Panc1 (cell line): Measurements from ENCODE around the gene NELFCD. TPM values are rescaled to one million over a fixed set of nuclear protein-coding genes. Genes with fewer than 3 reads are reported as not detected.

Experiments
- ATAC-seq: fragments of 200-7000 bp; cut with Tn5 transposase; 2 replicates; pipeline ENCODE4 v1.9.1; 2020; ENCODE audit warnings: mild to moderate bottlenecking, moderate library complexity
- BruUV-seq: library from RNA; stranded (reverse); fragments of 400-500 nt; replicated peaks from 2 replicates; lab custom pipeline; 2021; lab: Mats Ljungman, UMichigan
- CTCF ChIA-PET: fragments of 300-600 bp; sonication (Branson Sonifier 250); formaldehyde crosslinking; loops from one replicate; lab custom pipeline; 2022; ENCODE audit warnings: antibody characterized with exemption; lab: Charles Lee
- POLR2A ChIA-PET: fragments of 300-600 bp; sonication (Branson Sonifier 250); formaldehyde crosslinking; loops from one replicate; lab custom pipeline; 2022; ENCODE audit warnings: antibody characterized with exemption; lab: Charles Lee
- DNase-seq: peaks from one replicate; pipeline ENCODE4 v3.0.0-alpha.2; 2010; ENCODE audit warnings: low read depth, low spot score
- H3K27ac ChIP-seq: 2 replicates; pipeline ENCODE4 v1.5.1; 2011; ENCODE audit warnings: mild to moderate bottlenecking, low read length, inconsistent platforms
- H3K27me3 ChIP-seq: fragments of 200-500 bp; sonication (Bioruptor generic); 2 replicates; pipeline ENCODE4 v1.6.0; 2014; ENCODE audit warnings: low read length, inconsistent platforms; ENCODE audit not compliant: control insufficient read depth, insufficient read depth
- H3K36me3 ChIP-seq: fragments of 200-500 bp; sonication (Bioruptor generic); 2 replicates; pipeline ENCODE4 v1.5.1; 2014; ENCODE audit warnings: inconsistent platforms, mild to moderate bottlenecking, low read length, moderate library complexity; ENCODE audit not compliant: control insufficient read depth, insufficient read depth
- H3K4me1 ChIP-seq: 2 replicates; pipeline ENCODE4 v1.5.1; 2011; ENCODE audit warnings: inconsistent platforms, mild to moderate bottlenecking, low read length, moderate library complexity; ENCODE audit not compliant: control insufficient read depth, insufficient read depth
- H3K4me3 ChIP-seq, 2 experiments: 2 replicates each; pipeline ENCODE4 v1.5.1; 2011 to 2012; ENCODE audit warnings: low read depth in 2 of 2, low read length in 2 of 2, mild to moderate bottlenecking in 2 of 2, inconsistent platforms in 1 of 2, moderate library complexity in 1 of 2
- H3K9me3 ChIP-seq: fragments of 200-500 bp; sonication (Bioruptor generic); 2 replicates; pipeline ENCODE4 v1.5.1; 2014; ENCODE audit warnings: low read depth, mild to moderate bottlenecking, inconsistent platforms, low read length, moderate library complexity; ENCODE audit not compliant: control insufficient read depth, insufficient read depth
- CTCF ChIP-seq: fragments of 450-650 bp; IDR thresholded peaks from 2 replicates; pipeline ENCODE4 v1.5.1; 2017; ENCODE audit warnings: mild to moderate bottlenecking
- POLR2AphosphoS5 ChIP-seq: IDR thresholded peaks from 2 replicates; pipeline ENCODE4 v1.6.1; 2012; ENCODE audit warnings: mild to moderate bottlenecking, low read depth, low read length, moderate library complexity
- REST ChIP-seq, 2 experiments: IDR thresholded peaks; 2 replicates each; pipeline ENCODE4 v1.6.1; 2011 to 2012; ENCODE audit warnings: low read depth in 2 of 2, control low read depth in 1 of 2, low read length in 1 of 2, mild to moderate bottlenecking in 1 of 2, moderate library complexity in 1 of 2; ENCODE audit not compliant: insufficient read depth in 1 of 2
- SIN3A ChIP-seq: IDR thresholded peaks from 2 replicates; pipeline ENCODE4 v1.6.1; 2012; ENCODE audit warnings: low read depth, mild to moderate bottlenecking, low read length, moderate library complexity, borderline replicate concordance; ENCODE audit not compliant: insufficient read depth
- TCF7L2 ChIP-seq: IDR thresholded peaks from 2 replicates; pipeline ENCODE4 v1.6.1; 2011; ENCODE audit warnings: mild to moderate bottlenecking, low read depth, low read length, inconsistent platforms
- in situ Hi-C: cut with HindIII; loops from 2 replicates; pipeline ENCODE4 v1.10.0; 2016; ENCODE audit warnings: low sequenced_read_pairs, low pct_unique_long_range_greater_than_20kb
- intact Hi-C: fragments of 100-400 bp; cut with micrococcal nuclease; formaldehyde crosslinking; loops from one replicate; pipeline ENCODE4 v1.10.0; 2022; ENCODE audit not compliant: unreplicated experiment
- total RNA-seq: library from RNA; stranded (reverse); gene quantifications from one replicate; pipeline ENCODE4 v1.2.1, GENCODE V29; 2021; ENCODE audit not compliant: unreplicated experiment

Gene NELFCD
- total RNA-seq, 1 experiment from 2014 or later = 108 TPM

- ChIA-PET CTCF (no interaction called here), POLR2A (no interaction called here)
- no peaks in the 10 kb centered on the region for H3K9me3 ChIP-seq
- ATAC-seq = no peak
- H3K4me3 ChIP-seq = no peak overlapping the region
- H3K27ac ChIP-seq = no peak overlapping the region
- TSS peak; percentile 22 for BruUV-seq
- intact Hi-C loops (loop anchor here (10.0 kb wide), 1 partner anchor 94 kb away; no protein-coding TSS in a partner anchor), in situ Hi-C loops (no loop called here)
- DNase-seq = no peak
- peaks cover 28% of the 10 kb centered on the region for H3K36me3 ChIP-seq
- H3K4me1 ChIP-seq = no peaks in the 10 kb centered on the region
- TF ChIP-seq SIN3A (no peak), CTCF (no peak), POLR2AphosphoS5 (no peak), REST (IDR thresholded peaks at IDR 0.05; ENCODE audit: insufficient read depth in 1 of 2, low read depth in 2 of 2, low read length in 1 of 2) (no peak), TCF7L2 (no peak)
- H3K27me3 ChIP-seq = no peaks in the 10 kb centered on the region
These were observed 8.1 kb downstream of the NELFCD start for GRCh38 chr20:58989196-58989595.

- Histone ChIP-seq H3K27ac (no peak overlapping the region), H3K4me1 (no peaks in the 10 kb centered on the region), H3K36me3 (peaks cover 28% of the 10 kb centered on the region), H3K4me3 (no peak overlapping the region), H3K9me3 (no peaks in the 10 kb centered on the region), H3K27me3 (no peaks in the 10 kb centered on the region)
- no TSS peak for BruUV-seq
- POLR2A ChIA-PET = interaction anchor here (0.6 kb wide), 1 partner anchor 466 kb away, joined by 12 read pairs; no protein-coding TSS in a partner anchor
- ATAC-seq (no peak), DNase-seq (no peak)
- in situ Hi-C loops = no loop called here
- intact Hi-C loops = no loop called here
- no peak for TF ChIP-seq CTCF
- TF ChIP-seq POLR2AphosphoS5 = no peak
- no peak for TF ChIP-seq REST (IDR thresholded peaks at IDR 0.05; ENCODE audit: insufficient read depth in 1 of 2, low read depth in 2 of 2, low read length in 1 of 2)
- no peak for TF ChIP-seq TCF7L2
- no peak for TF ChIP-seq SIN3A
- CTCF ChIA-PET = no interaction called here
These were observed 9.8 kb downstream of the NELFCD start for GRCh38 chr20:58990651-58991445.
